Suppressor macrophage treated with lipopolysaccharide for 1 hour (primary cell): ENCODE data around the gene ATAD3B.
"Not testable (repeated sequence)": the region's sequence is repeated elsewhere in the genome, so short reads cannot be mapped to it uniquely, and the experiment has no call there.

Source experiments
- DNase-seq, 3 donors: peaks; one replicate each; pipeline ENCODE4 v3.0.0-alpha.2; 2020 to 2022

The ATAD3B gene

GRCh38 chr1:1513675-1514074, 42.1 kb downstream of the ATAD3B start:
- DNase-seq, result not testable (repeated sequence)

GRCh38 chr1:1514376-1514775, 42.8 kb downstream of the ATAD3B start:
- DNase-seq, result not testable (repeated sequence)

GRCh38 chr1:1516923-1517322, 45.4 kb downstream of the ATAD3B start:
- not testable (repeated sequence) for DNase-seq

- no peak for DNase-seq
These were observed 46.5 kb downstream of the ATAD3B start for GRCh38 chr1:1517973-1518620.

DNA sequence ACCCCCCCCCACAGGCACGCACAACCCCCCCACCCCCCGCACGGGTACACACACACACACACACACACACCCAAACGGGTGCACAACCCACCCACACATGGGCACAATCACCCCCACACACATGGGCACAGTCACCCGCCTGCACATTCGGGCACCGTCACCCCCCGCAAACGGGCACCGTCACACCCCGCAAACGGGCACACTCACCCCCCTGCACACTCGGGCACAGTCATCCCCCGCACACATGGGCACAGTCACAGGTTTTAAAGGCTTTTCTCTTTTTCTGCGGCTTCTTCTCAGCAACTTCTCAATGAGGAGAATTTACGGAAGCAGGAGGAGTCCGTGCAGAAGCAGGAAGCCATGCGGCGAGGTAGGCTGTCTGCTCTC, 47.0 kb downstream of the ATAD3B start:
- DNase-seq, result not testable (repeated sequence)

DNA sequence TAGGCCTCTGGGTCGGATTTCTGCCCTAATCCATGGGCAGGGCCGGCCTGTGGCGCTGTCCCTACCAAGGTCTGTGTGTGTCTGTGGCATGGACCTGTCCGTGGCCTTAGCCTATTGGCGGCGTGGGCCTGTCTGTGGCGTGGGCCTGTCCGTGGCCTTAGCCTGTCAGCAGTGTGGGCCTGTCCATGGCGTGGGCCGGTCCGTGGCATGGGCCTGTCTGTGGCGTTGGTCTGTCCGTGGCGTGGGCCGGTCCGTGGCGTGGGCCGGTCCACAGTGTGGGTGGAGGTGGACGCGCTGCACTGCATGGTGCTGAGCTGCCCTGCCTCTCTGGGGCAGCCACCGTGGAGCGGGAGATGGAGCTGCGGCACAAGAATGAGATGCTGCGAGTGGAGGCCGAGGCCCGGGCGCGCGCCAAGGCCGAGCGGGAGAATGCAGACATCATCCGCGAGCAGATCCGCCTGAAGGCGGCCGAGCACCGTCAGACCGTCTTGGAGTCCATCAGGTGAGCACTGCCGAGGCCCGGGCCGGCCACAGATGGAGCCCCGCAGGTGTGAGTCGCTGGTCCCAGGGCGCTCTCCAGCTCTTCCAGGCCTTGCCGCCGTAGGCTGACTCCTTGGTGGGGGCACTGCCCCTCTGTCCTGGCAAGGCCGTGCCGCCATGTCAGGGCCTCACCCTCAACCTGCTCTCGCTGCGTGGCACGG, 48.4 kb downstream of the ATAD3B start:
- DNase-seq, result not testable (repeated sequence)

- no peak for DNase-seq
These were observed 49.8 kb downstream of the ATAD3B start for GRCh38 chr1:1521331-1521730.

DNA sequence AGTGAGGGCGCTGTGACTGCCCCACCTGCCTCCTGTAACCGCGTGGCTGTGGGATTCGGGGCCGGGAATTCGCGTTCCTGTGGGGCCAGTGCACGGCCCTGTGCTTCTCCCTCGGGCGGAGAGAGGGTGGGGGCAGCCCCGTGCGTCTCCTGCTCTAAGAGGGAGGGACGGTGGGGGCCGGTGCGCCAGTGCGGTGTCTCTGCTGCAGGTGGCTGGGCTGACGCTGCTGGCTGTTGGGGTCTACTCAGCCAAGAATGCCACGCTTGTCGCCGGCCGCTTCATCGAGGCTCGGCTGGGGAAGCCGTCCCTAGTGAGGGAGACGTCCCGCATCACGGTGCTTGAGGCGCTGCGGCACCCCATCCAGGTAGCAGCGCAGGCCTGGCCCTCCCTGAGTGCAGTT, 51.0 kb downstream of the ATAD3B start:
- not testable (repeated sequence) for DNase-seq

DNA sequence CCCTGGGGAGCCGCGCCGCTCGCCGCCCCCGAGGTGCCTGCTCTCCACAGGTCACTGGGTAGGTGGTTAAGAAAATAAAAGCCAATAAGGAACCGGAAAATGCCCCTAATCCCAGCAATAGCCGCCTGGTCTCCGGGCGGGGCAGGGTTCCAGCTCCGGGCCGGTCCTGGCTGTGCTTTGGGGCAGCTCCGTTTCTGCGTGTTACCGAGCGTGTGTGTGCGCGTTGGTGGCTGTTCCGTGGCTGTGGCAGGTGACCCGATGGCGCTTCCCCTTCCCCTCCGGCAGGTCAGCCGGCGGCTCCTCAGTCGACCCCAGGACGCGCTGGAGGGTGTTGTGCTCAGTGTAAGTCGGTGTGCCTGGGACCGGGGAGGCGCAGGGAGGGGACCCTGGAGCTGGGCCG, 51.7 kb downstream of the ATAD3B start:
- DNase-seq, result not testable (repeated sequence)

DNA sequence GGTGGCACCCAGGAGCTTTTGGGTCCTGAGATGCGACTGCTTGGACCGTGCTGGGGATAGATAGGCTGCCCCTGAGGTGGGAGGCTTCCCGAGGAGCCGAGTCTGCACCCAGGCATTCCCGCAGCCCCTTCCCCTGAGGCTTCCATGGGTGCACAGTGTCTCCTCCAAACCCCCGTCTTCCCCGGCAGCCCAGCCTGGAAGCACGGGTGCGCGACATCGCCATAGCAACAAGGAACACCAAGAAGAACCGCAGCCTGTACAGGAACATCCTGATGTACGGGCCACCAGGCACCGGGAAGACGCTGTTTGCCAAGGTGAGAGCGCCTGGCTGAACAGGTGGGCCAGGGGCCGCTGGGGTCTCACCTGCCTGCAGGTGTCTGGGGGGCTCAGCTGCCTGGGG, 52.1 kb downstream of the ATAD3B start:
- DNase-seq, result not testable (repeated sequence)

GRCh38 chr1:1524750-1525383, 53.3 kb downstream of the ATAD3B start:
- DNase-seq, result not testable (repeated sequence)

GRCh38 chr1:1526476-1526875, 54.9 kb downstream of the ATAD3B start:
- not testable (repeated sequence) for DNase-seq

- no peak for DNase-seq
These were observed 55.7 kb downstream of the ATAD3B start for GRCh38 chr1:1527092-1527816.

GRCh38 chr1:1528301-1529267, 57.0 kb downstream of the ATAD3B start:
- no peak for DNase-seq

GRCh38 chr1:1529321-1529720, 57.8 kb downstream of the ATAD3B start:
- no peak for DNase-seq

DNA sequence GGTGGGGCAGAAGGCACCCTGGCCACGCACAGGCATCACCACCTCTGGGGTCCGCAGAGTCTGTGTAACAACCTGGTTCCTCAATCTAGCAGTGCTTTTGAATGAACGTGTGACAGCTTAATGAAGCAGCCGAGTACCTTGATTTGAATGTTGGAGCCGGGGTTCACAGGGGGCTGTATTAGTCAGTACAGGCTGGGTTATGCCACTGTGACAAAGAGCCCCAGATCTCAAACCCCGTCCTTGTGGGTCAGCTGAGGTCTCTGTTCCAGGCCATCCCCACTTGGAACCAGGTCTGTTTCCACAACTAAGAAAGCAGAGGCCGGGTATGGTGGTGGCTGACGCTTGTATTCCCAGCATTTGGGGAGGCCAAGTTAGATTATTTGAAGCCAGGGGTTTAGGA, 58.4 kb downstream of the ATAD3B start:
- no peak for DNase-seq

GRCh38 chr1:1531947-1532346, 60.4 kb downstream of the ATAD3B start:
- no peak for DNase-seq

- not testable (repeated sequence) for DNase-seq
These were observed 61.8 kb downstream of the ATAD3B start for GRCh38 chr1:1533176-1533893.

DNA sequence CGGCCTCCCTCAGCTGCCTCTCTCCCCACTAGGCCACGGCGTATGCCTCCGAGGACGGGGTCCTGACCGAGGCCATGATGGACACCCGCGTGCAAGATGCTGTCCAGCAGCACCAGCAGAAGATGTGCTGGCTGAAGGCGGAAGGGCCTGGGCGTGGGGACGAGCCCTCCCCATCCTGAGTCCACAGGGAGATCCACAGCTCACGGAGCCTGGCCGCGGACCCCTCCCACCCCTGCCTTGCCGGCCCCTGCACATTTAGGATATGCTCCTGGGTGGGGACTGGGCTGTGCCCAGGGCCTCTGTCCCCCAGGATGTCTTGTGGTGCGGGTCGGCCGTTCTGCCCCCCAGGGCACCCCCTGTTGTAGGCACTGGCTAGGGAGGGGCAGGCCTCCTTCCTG, 62.3 kb downstream of the ATAD3B start:
- DNase-seq, result not testable (repeated sequence)

DNA sequence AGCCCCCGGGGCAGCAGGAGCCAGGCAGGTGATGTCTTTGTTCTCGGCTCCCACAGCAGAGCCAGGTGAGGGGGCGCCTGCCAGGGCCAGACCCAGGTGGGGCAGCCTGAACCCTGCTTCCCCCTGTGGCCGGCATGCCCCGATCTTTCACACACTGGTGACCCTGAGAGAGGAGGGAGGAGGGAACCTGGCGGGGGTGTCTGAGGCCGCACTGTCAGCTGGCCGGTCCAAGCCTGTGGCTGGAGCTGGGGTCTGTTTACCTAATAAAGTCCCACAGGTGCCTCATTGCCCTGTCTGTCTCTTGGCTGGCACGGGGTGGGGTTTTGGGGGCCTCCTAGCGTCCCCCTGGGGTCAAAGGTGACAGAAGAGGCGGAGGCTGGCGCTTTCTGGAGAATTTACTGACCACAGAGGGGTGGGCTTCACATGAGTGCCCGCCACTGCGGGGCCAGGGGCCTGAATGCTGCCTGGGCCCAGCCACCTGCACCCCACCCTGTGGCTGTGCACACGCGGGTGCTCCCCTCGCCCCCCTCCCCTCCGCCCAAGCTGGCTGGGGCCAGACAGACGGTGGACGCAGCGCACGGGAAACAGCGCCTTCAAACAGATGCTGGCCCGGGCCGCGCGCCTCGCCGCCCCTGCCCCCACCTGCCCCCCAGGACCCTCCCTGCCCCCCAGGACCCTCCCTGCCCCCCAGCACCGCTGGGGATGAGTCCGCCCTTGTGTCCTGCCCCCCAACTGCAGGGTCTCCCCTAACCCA, 63.0 kb downstream of the ATAD3B start:
- DNase-seq, result no peak
